Left renal cortex interstitium (tissue), 4 donors: ENCODE measurements around the gene ADM. TPM values are rescaled to one million over a fixed set of nuclear protein-coding genes. Genes with fewer than 3 reads are reported as not detected.
"Not testable (repeated sequence)": the region's sequence is repeated elsewhere in the genome, so short reads cannot be mapped to it uniquely, and the experiment has no call there.

Experiments used
- DNase-seq, 4 donors: peaks; one replicate each; pipeline ENCODE4 v3.0.0-alpha.2; 2013; ENCODE audit warnings: low read depth in 4 of 4, low spot score in 2 of 4, missing footprints in 1 of 4
- polyA plus RNA-seq, 4 donors: library from polyadenylated mRNA; unstranded; fragments of 120-200 nt; gene quantifications; one replicate each; pipeline ENCODE4 v1.2.1, GENCODE V29; 2013; ENCODE audit not compliant: insufficient read length in 4 of 4

Gene ADM
- polyA plus RNA-seq: 1 to 10 TPM; 7.8 to 9.7 (median 8.6) TPM

- peak in 2 of 4 donors; percentile 59 to 78 for DNase-seq
Measured at GRCh38 chr11:10304495-10305261, at the start of gene ADM. Gene ADM, plus strand, starts transcription at chr11:10305073. Its CDS starts 628 bp downstream, at chr11:10305701.

- DNase-seq: no peak
Measured at GRCh38 chr11:10255388-10256125, 49.3 kb upstream of the ADM start.

GRCh38 chr11:10257478-10257877 is 47.4 kb upstream of the ADM start:
- DNase-seq: no peak

GRCh38 chr11:10261821-10262220 is 43.1 kb upstream of the ADM start:
- no peak for DNase-seq

GRCh38 chr11:10263929-10264328 is 40.9 kb upstream of the ADM start:
- no peak for DNase-seq

GRCh38 chr11:10264716-10265115 is 40.2 kb upstream of the ADM start:
- not testable (repeated sequence) for DNase-seq

- DNase-seq: no peak
Measured at GRCh38 chr11:10265936-10266335, 38.9 kb upstream of the ADM start.

- DNase-seq: no peak
Measured at GRCh38 chr11:10267821-10268220, 37.1 kb upstream of the ADM start.

- no peak for DNase-seq
Measured at GRCh38 chr11:10268746-10269488, 36.0 kb upstream of the ADM start.

GRCh38 chr11:10272132-10272531 is 32.7 kb upstream of the ADM start:
- no peak for DNase-seq

- DNase-seq: no peak
Measured at GRCh38 chr11:10273738-10274137, 31.1 kb upstream of the ADM start.

GRCh38 chr11:10274726-10275125 is 30.1 kb upstream of the ADM start:
- no peak for DNase-seq

- no peak for DNase-seq
Measured at GRCh38 chr11:10275714-10276113, 29.2 kb upstream of the ADM start.

GRCh38 chr11:10282117-10282516 is 22.8 kb upstream of the ADM start:
- no peak for DNase-seq

GRCh38 chr11:10283991-10284390 is 20.9 kb upstream of the ADM start:
- DNase-seq: no peak

GRCh38 chr11:10285148-10285802 is 19.6 kb upstream of the ADM start:
- DNase-seq: no peak

GRCh38 chr11:10287140-10287539 is 17.7 kb upstream of the ADM start:
- no peak for DNase-seq

GRCh38 chr11:10287766-10288715 is 16.8 kb upstream of the ADM start:
- DNase-seq: no peak

- DNase-seq: no peak
Measured at GRCh38 chr11:10288881-10289764, 15.8 kb upstream of the ADM start.
